CD4-positive, alpha-beta T cell treated with Interleukin-15 for 4 hours (primary cell): ENCODE results near the gene SYNDIG1.
"Not testable (repeated sequence)": the region's sequence is repeated elsewhere in the genome, so short reads cannot be mapped to it uniquely, and the experiment has no call there.

ENCODE experiments used
- DNase-seq: peaks from one replicate; pipeline ENCODE4 v3.0.0-alpha.2; 2020; ENCODE audit warnings: low spot score

Gene SYNDIG1

DNA sequence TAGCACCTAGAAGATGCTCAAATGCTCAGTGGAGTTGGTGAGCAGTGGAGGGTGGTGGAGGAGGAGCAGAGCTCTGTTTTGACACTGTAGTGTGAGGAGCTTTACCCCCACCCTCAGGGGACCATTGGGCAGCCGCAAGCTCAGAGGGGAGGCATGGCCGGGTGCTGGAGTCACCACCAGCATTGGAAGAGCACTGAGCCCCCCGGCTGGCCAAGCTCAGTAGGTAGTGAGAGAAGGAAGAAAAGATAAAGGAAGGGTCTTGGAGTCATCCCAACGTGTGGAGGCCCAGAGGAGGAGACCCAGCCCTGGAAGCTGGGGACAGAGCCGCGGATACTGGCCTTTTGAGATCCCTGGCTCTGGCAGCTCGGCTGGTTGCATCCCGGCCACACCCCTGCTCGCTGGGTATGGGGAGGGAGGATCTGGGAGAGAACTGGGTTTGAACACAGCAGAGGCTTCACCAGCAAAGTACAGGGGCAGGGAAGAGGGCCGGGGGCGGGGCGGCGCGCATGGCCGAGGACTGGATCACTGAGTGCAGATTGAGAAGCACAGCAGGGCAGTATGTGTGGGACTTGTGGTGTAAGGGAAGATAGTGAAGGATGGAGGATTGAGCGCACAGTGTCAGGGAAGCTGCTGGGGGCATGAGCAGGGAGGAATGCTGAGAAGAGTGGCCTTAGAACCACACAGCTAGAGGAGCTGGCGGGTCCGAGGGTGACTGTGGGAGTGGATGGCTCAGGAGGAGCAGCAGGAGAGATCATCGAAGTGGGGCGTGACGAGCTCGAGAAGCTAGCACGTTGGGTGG lies 24.4 kb downstream of the SYNDIG1 start:
- DNase-seq: no peak

DNA sequence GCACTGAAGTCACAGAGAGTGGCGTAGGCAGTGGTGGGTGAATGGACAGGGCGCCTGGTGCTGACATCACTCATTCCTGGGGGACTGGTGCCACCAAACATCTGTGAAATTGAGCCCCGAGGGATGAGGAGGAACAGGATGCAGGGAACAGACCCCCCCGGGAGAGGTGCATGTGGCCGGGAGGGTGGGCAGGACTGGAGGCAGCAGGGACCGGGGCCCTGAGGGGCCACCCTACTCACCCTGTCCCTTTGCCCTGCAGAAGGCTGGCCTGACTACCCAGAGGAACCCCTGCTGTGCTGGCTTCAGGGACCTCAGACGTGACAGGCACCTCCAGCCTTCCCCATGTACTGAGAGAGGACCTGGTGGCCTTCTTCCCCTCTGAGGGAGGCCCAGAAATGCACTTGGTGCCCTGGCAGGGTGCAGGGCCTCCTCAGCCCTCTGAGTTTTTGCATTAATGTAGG lies 25.1 kb downstream of the SYNDIG1 start:
- no peak for DNase-seq

DNA sequence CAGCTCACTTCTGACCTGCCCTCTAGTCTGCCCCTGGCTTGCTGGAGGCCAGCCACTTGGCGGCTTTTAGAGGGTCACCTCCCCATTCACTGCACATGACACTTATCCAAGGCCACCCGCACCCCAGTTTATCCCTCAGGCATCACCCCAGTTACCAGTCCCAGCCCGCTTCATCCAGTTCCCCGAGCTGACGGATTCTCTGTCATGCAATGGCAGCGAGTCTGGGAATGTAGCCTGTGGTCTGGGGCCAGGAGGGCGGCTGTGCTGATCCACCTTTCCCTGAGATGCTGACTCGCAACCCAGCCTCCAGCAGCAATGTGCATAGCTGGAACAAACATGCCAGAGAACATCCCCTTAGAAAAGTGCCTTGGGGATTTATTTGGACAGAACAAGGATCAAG lies 25.8 kb downstream of the SYNDIG1 start:
- no peak for DNase-seq

DNA sequence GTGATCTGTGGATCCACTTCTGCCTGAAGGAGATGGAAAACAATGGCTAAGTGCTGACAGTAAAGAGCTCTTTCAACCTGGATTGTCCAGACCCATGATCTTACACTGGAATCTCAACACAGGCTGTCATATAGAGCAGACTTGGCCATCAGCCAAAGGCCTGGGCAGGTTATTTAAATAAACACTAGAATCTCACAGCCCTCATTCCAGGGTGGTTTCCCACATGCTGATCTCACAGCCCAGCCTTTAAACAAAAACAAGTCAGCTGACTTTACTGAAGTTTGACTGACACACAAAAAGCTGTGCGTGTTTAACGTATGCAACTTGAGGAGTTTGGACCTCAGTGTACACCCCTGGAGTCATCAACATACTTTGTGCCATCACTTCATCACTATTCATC lies 28.4 kb downstream of the SYNDIG1 start:
- no peak for DNase-seq

DNA sequence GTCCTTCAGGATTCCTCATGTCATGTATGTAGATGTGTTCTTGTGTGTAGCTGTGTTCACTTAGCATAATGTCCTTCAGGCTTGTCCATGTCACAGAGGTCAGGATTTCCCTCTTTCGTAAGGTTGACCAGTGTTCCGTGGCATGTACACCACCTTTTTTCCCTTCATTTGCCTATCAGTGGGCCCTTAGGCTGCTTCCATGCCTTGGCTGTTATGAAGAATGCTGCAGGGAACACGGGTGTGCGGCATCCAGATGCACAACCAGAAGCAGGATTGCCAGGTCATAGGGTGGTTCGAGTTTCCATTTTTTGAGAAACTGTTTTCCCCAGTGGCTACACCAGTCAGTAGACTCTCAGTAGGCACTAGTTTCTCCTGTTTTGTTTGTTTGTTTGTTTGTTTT lies 29.2 kb downstream of the SYNDIG1 start:
- no peak for DNase-seq

DNA sequence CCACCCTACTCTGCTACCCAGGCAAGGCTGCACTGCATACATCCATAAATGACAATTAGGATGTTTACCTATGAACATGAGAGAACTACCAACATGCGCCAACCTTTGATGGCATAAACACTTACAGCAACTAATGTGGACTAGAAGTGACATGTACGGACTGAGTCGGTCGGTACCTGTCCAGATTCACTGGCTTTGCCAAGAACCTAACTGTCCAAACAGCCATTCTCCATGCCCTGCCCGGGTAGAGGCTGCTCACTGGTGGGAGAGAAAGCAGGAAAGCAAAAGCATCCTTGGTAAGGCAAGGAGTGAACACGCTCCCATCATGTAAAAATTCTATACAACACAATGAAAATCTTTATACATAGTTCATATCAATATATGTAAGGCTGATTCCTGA lies 30.0 kb downstream of the SYNDIG1 start:
- no peak for DNase-seq

DNA sequence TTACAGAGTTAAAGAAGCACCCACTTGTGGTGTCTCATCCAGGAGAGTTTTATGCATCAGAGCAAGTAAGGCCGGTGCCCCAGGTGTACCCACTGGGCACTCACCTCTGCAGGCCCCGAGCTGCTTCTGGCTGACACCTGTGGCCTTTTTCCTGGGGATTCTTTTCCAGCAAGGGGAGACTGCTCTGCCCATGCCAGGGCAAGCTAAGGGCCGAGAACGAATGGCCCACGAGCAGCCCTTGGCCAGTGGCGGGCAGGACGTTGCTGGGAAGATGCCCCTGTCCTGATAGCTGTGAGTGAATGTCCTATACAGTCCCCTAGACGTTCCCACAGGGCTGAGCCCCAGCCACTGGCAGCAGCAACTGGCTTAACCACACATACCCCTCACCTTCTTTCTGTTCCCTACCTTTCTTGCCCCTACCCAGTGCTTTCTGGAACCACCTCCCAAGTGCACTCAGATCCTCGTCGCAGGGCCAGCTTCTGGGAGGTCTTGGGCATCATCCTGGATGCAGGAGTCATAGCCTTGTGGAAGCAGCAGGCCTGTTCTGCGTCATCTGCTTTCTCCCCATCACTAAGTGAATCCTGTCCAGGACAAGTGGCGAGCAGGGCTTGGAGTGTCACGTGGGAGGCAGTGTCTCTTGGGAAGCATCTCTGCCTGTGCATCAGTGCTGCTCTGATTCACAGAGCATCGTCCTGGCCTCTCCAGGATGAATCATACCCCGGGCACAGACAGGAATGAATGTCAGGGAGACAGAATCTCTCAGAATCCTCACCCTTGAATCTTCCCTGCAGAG lies 32.5 kb downstream of the SYNDIG1 start:
- no peak for DNase-seq

DNA sequence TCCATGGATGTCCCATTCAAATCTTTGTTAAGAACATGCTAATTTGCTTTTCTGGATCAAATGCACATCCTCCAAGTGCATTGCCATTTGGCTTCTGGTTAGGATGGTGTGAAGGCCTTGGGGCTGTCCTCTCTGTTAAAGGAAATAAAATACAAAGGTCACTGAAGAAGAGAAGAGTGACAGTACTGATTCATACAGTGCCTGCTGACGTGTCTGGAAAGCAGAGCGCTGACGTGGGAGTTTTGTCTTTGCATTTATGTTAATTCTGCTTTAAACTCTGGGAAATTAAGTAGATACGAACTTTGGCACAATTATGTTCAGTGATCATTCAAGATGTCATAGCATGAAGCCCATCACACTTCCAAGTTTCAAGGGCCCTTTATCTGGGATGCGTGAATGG lies 33.2 kb downstream of the SYNDIG1 start:
- DNase-seq: no peak

DNA sequence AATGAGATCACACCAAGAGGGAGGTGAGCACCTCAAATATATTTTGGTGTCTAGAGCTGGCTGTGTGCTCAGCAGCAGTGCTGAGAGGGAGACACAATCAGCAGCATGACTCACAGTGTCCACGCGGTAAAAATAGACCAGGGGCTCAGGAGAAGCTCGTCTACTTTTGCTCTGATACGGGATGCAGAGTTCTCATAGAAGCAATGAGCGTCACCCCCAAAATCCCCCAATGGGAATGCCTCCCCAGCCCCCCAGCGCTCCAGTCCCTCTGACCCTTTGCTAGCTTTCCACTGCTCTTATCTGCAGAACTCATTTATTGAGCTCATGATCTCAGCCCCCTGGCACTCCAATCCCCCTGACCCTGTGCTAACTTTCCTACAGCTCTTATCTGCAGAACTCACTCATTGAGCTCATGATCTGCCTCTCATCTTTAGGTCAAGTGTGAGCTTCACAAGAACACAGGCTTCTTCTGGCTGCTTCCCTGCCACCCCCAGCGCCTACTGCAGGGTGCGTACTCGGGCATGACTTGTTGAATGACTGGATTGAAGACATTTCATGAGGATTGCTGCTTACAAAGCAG lies 34.0 kb downstream of the SYNDIG1 start:
- DNase-seq: no peak

DNA sequence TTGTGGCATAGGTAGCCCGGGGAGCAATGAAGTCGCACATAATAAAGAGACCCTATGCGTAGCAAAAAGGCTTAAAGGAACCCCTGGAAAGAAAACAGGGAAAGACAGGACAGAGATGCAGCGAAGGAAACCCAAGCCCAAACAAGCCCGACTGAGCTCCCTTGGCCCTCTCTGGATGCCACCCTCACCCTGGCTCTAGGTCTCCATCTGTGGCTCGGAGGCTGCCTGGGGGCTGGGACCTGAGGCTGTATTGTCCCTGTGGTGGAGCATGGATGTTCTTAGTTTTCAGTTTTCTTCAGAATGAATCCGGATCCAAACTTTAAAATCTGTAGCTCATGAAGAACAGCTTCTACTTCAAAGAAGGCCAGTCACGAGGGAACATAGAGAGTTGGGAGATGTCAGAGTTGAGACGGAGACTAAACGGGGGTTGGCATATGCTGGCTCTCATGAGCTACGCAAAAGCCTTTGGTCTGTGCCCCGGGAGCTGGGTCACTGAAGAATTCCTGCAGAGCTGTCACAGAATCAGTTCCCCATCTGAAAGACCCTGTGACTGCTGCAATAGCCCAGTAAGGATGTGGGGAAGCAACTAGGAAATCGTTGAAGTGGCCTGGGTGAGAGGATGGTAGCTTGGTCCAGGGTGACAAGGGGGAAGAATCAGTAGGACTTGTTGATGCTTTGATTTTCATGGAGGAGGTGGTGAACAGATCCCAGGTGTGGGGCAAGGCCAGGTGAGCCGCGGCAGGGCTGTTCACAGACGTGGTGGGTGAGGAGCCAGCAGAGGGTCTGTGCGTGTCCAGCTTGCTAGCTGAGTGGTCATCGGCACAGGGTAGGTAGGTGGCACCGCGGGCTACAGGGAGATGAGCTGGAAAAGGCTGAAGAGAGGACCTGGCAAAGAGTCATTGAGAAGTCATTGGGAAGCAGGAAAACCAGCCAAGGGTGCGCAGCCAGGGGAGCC lies 35.2 kb downstream of the SYNDIG1 start:
- DNase-seq: no peak

DNA sequence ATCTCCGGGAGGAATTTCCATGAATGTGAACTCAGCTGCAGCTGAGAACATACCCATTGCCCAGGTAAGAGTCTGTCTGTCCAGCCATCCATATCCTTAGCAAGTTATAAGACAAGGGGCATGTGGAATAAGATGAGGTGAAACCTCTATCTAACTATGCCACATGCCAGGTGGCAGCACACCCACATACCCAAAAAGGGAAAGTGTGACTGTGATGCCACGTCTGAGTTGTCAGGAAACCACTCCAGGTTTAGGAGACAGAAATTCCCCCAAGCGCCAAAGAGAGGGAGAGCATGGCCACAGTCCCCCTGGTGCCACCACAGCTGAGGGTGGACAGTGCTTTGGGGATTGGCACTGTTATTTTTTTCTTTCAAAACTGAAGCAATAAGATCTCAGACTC lies 36.7 kb downstream of the SYNDIG1 start:
- DNase-seq: no peak

DNA sequence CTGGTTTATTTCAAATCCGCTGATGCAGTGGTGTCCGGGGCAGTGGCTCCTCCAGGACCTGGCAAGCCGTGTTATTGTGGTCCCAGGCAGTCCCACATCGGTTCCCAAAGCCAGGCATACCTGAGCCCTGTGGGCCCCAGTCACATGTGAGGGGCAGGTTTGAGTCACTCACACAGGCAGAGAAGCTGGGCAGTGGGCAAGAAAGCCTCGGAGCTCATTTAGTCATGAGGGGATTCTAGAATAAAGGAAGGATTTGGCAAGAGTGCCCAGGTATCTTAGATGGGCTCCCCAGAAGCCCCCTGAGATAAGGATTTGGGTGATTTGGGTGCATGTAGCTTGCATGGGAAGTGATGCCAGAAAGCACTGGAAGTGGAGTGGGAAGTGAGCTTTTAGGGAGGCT lies 37.3 kb downstream of the SYNDIG1 start:
- DNase-seq: no peak

DNA sequence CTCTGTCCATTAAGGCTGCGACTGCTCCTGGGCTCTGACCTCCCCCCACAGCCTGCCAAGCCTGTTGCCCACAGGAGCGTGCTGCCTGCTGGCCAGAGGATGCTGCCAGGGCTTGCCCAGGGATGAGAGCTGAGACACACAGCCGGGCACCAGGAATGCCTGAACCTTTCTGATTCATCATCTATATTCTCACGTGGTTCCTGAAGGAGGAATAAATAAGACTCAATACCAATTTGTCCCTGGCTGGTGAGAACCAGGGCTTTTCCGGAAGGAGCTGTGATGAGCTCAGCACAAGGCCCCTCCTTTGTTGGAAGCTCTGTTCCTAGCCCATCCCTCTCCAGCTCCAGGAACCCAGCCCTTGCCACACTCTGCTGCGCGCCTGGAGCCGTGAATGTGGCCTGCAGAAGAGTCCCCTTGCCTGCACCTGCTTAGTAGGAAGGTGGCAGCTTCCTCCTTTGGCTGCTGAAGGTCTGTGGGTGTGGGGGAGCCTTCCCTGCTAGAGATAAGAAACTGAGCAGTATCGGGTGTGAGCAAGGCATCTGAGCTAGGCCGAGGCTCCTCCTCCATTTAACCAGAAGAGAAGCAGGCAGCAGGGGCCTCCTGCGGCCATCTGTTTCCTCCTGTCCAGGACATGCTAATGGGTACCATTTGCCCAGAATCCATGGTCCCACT lies 37.9 kb downstream of the SYNDIG1 start:
- no peak for DNase-seq

DNA sequence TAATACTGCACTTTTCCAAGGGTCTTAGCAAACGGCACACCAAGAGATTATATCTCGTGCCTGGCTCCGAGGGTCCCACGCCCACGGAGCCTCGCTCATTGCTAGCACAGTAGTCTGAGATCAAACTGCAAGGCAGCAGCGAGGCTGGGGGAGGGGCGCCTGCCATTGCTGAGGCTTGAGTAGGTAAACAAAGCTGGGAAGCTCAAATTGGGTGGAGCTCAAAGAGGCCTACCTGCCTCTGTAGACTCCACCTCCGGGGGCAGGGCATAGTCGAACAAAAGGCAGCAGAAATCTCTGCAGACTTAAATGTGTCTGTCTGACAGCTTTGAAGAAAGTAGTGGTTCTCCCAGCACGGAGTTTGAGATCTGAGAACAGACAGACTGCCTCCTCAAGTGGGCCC lies 43.0 kb downstream of the SYNDIG1 start:
- not testable (repeated sequence) for DNase-seq

DNA sequence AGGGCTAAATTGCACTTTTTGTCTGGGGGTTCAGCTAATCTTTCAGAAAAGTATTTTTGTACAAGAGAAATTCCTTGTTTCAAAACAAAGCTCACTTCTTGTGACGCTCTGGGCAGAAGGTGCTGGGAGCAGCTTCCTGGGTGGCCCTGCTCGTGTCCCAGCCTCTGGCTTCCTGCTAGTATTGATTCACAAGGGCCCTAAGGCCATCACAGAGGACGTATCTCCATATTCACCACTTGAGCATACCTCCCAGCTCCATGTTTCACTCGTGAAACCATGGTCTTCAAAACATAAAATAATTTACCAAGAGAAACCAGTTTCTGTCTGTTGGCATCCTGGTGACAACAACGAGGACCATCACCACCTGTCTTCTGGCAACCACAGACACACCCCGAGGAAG lies 49.1 kb downstream of the SYNDIG1 start:
- no peak for DNase-seq

DNA sequence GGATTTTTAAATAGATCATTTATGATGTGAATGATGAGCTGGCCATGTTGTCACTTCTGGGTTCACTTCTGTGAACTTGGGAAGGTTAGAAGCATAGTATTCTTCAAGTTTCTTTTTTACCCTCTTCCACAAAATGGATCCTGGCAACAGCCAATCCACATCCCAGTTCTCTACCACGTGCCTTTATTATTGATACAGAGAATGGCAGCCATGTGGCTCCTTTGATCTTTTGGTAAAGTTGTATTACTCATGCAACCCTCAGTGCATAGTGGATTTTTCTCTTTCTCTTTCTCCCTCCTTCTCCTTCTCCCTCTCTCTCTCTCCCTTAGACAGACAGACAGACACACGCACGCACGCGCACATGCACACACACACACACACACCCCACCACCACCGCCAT lies 50.0 kb downstream of the SYNDIG1 start:
- no peak for DNase-seq

DNA sequence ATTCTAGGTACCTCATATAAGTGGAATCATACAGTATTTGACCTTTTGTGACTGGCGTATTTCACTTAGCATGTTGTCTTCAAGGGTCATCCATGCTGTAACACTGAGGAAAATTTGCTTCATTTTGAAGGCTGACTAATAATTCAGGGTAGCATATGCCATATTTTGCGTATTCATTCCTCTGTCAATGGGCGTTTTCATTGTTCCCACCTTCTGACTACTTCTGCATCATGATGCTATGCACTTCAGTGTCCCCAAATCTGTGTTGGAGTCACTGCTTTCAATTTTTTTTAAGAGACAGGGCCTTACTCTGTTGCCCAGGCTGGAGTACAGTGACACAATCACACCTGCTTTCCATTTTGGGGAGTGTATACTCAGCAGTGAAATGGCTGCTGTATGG lies 51.6 kb downstream of the SYNDIG1 start:
- DNase-seq: no peak

DNA sequence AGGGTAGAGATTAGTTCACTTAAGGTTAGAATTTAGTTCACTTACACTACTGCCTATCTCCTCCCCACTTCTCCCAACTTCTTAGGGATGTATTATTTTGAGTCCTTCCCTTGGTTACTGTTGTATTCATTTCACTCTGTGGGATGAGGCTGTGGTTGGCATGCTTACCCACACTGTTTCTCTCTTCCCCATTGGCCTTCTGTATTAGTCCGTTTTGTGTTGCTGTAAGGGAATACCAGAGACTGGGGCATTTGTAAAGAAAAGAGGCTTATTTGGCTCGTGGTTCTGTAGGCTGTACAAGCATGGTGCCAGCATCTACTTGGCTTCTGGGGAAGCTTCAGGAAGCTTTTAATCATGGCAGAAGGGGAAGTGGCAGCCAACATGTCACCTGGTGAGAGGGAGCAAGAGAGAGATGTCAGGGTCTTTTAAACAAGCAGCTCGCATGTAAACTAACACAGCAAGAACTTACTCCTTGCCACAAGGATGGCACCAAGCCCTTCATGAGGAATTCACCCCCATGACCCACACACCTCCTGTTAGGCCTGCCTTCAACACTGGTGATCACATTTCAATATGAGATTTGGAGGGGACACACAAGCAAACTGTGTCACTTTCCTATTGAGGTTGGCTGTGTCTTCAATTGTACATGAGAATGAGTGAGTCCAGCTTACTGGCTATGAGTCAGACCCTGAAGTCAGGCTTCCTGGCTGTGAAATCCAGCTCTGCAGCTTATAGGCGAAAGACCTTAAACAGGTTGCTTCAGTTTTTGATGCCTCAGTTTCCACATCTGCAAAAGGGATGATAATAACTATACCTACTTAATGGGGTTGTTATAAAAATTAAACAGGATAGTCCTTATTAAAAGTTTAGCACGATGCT lies 53.3 kb downstream of the SYNDIG1 start:
- no peak for DNase-seq

DNA sequence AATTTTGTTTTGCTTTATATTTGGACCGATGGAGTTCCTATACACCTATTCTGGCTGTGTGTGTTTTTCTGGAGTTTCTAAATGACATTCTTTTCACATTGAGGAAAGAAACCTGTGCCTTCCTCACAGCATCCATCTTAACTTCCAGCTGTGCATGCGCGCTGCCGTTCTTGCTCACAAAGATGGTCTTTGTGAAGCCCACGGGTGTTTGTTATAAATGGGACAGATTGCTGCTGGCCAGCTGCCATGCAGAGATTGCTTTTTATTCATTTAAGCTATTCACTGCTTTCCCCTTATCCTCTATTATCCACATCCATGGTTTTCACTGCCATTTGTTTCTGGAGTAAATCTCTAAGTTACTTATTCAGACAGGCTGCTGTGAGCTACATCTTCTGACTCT lies 54.2 kb downstream of the SYNDIG1 start:
- no peak for DNase-seq

DNA sequence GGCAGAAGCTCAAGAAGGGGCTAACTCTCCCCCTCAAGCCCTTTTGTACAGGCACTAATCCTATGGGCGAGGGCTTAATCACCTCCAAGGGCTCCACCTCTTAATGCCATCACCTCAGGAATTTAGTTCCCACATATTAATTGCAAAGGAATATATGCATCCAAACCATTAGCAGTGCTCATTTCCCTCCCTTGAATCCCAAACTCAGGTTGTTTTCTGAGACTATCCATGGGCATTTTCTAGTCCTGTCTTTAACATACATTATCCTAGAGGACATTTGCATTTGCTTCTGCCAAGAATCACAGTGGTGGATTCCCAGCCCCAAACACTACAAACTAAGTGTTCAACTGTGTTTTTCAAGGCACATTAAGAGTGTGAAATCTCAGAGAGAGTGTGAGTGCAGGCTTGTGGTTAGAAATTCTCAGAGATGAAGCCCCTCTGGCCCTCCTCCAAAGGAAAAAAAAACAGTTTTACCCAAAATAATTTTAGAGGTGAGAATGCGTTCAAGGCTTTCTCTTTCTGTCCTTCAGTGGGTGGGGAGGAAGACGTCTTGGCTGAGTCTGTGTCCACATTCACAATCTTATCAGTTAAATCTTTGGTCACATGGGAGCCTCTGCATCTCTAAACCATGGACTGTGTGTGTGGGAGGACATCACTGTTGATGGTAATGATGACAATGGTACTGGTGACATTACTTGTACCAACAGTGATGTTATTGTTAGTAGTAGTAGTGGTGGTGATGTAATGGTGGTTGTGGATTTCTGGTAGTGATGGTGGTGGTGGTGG lies 59.3 kb downstream of the SYNDIG1 start:
- DNase-seq: no peak
